Stimulated activated CD4-positive, alpha-beta T cell treated with anti-CD3 and anti-CD28 coated beads, Interleukin-12 subunit alpha, Interleukin-12 subunit beta, amount 100 ng/mL, for 4 hours (primary cell): ENCODE data around the gene STN1.

Experiments used
- DNase-seq: peaks from one replicate; pipeline ENCODE4 v3.0.0-alpha.2; 2020

The STN1 gene

GRCh38 chr10:103839872-103840739 is 77.9 kb downstream of the STN1 start:
- no peak for DNase-seq

GRCh38 chr10:103839519-103839871 is 78.5 kb downstream of the STN1 start:
- DNase-seq: no peak

- no peak for DNase-seq
Measured at GRCh38 chr10:103838862-103839518, 79.0 kb downstream of the STN1 start.

GRCh38 chr10:103838070-103838395 is 80.0 kb downstream of the STN1 start:
- no peak for DNase-seq

GRCh38 chr10:103837370-103838069 is 80.5 kb downstream of the STN1 start:
- DNase-seq: no peak

GRCh38 chr10:103836861-103837260 is 81.1 kb downstream of the STN1 start:
- no peak for DNase-seq

- no peak for DNase-seq
Measured at GRCh38 chr10:103836273-103836672, 81.7 kb downstream of the STN1 start.

- DNase-seq: no peak
Measured at GRCh38 chr10:103835096-103836050, 82.6 kb downstream of the STN1 start.

GRCh38 chr10:103834436-103835095 is 83.4 kb downstream of the STN1 start:
- no peak for DNase-seq

- DNase-seq: no peak
Measured at GRCh38 chr10:103833731-103834365, 84.1 kb downstream of the STN1 start.

GRCh38 chr10:103832806-103833205 is 85.2 kb downstream of the STN1 start:
- no peak for DNase-seq
